GM12874 (cell line): ENCODE data around the gene IP6K2.

ENCODE experiments used
- TF ChIP-seq, protein P1 (sequence below): IDR thresholded peaks from 2 replicates; pipeline ENCODE4 v1.5.1; 2011; ENCODE audit warnings: low read depth, mild to moderate bottlenecking, control low read depth, low read length, moderate library complexity; ENCODE audit not compliant: insufficient read depth

Gene IP6K2

DNA sequence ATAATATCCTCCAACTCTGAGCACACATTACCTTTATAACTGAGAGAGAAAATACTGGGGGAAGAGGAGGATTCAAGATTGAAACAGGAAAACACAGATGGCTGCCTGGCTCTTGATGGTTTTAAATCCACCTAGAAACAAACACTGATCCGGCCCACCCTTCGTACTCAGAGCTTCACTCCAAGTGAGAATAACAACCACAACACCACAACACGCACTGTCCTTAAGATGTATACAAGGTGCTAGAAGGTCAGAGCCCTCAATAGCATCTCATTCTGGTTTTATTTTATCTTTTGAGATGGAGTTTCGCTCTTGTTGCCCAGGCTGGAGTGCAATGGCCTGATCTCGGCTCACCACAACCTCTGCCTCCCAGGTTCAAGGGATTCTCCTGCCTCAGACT is 9.9 kb downstream of the IP6K2 start:
- TF ChIP-seq, protein P1, sequence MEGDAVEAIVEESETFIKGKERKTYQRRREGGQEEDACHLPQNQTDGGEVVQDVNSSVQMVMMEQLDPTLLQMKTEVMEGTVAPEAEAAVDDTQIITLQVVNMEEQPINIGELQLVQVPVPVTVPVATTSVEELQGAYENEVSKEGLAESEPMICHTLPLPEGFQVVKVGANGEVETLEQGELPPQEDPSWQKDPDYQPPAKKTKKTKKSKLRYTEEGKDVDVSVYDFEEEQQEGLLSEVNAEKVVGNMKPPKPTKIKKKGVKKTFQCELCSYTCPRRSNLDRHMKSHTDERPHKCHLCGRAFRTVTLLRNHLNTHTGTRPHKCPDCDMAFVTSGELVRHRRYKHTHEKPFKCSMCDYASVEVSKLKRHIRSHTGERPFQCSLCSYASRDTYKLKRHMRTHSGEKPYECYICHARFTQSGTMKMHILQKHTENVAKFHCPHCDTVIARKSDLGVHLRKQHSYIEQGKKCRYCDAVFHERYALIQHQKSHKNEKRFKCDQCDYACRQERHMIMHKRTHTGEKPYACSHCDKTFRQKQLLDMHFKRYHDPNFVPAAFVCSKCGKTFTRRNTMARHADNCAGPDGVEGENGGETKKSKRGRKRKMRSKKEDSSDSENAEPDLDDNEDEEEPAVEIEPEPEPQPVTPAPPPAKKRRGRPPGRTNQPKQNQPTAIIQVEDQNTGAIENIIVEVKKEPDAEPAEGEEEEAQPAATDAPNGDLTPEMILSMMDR = no peak

DNA sequence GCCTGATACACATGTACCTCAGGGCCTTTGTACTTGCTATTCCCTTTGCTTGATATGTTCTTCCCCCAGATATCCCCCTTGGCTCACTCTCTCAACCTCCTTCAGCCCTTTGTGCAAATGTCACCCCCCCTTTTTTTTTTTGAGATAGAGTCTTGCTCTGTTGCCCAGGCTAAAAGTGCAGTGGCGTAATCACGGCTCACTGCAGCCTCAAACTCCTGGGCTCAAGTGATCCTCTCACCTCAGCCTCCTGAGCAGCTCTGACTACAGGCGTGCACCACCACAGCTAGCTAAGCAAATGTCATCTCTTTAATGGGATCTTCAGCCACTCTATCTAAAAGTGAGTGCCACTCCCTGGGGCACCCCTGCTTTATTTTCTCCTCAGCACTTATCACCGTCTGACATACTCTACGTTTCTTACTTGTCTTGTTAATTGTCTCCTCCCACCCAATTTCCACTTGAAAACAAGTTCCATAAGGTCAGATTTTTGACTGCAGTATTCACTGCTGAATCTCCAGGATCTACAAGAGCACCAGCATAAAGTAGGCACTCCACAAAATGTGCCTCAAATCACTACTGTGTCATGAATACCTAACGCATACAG is 14.6 kb downstream of the IP6K2 start:
- TF ChIP-seq, protein P1 = no peak

DNA sequence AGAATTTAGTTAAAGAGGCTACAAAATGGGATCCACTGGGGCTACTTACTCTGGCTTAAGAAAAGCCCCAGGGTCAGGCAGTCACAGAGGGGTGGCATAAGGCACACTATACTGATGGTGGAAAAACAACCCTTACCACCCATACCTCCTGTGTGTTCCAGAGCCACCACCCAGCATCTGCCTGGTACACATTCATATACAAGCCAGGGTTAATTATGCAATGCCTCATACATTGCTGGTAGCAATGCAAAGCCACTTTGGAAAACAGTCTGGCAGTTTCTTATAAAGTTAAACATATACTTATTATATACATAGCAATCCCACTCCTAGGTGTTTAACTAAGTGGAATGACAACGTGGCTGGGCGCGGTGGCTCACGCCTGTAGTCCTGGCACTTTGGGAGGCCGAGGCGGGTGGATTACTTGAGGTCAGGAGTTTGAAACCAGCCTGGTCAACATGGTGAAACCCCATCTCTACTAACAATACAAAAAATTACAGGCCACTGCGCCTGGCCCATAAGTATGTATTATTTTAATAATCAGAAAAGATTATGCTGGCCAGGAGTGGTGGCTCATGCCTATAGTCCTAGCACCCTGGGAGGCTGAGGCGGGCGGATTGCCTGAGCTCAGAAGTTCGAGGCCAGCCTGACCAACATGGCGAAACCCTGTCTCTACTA is 16.2 kb downstream of the IP6K2 start:
- TF ChIP-seq, protein P1 = no peak

DNA sequence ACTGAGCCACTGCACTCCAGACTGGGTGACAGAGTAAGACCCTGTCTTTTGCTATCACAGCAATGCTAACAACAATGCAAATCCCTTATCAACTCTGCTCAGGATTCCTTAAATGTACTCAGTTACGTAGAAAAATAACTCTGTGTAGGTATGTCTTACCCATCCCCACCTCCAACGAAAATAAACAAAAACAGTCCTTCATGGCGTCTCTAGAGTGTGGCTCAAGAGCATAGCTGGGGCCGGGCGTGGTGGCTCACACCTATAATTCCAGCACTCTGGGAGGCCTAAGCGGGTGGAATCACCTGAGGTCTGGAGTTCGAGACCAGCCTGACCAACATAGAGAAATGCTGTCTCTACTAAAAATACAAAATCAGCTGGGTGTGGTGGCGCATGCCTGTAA is 18.1 kb downstream of the IP6K2 start:
- TF ChIP-seq, protein P1 = no peak

GRCh38 chr3:48697952-48698351 is 19.1 kb downstream of the IP6K2 start:
- TF ChIP-seq, protein P1 = no peak

- TF ChIP-seq, protein P1 = no peak
These were observed 20.4 kb downstream of the IP6K2 start for GRCh38 chr3:48696601-48697000.

- TF ChIP-seq, protein P1 = no peak
These were observed 20.9 kb downstream of the IP6K2 start for GRCh38 chr3:48696156-48696555.
